KOPT-K1 (cell line): ENCODE measurements around the gene FKBP8.

Source experiments
- H3K27ac ChIP-seq: fragments of 200-600 bp; sonication (generic); 2 replicates; pipeline ENCODE4 v1.5.1; 2016; ENCODE audit warnings: antibody characterized with exemption, mild to moderate bottlenecking, low read depth, low read length; ENCODE audit not compliant: poor library complexity, severe bottlenecking
- H3K36me3 ChIP-seq: fragments of 200-600 bp; sonication (generic); 2 replicates; pipeline ENCODE4 v1.5.1; 2017; ENCODE audit warnings: antibody characterized with exemption, mild to moderate bottlenecking, low read length, moderate library complexity; ENCODE audit not compliant: insufficient read depth
- H3K9me3 ChIP-seq: fragments of 200-600 bp; sonication (generic); 2 replicates; pipeline ENCODE4 v1.5.1; 2017; ENCODE audit warnings: antibody characterized with exemption, low read length, mild to moderate bottlenecking; ENCODE audit not compliant: insufficient read depth, poor library complexity, severe bottlenecking

The FKBP8 gene

GRCh38 chr19:18520848-18521691, 22.3 kb downstream of the FKBP8 start:
- no peaks in the 10 kb centered on the region for H3K9me3 ChIP-seq
- peak overlapping the region; percentile 73 for H3K27ac ChIP-seq
- H3K36me3 ChIP-seq: no peaks in the 10 kb centered on the region

DNA sequence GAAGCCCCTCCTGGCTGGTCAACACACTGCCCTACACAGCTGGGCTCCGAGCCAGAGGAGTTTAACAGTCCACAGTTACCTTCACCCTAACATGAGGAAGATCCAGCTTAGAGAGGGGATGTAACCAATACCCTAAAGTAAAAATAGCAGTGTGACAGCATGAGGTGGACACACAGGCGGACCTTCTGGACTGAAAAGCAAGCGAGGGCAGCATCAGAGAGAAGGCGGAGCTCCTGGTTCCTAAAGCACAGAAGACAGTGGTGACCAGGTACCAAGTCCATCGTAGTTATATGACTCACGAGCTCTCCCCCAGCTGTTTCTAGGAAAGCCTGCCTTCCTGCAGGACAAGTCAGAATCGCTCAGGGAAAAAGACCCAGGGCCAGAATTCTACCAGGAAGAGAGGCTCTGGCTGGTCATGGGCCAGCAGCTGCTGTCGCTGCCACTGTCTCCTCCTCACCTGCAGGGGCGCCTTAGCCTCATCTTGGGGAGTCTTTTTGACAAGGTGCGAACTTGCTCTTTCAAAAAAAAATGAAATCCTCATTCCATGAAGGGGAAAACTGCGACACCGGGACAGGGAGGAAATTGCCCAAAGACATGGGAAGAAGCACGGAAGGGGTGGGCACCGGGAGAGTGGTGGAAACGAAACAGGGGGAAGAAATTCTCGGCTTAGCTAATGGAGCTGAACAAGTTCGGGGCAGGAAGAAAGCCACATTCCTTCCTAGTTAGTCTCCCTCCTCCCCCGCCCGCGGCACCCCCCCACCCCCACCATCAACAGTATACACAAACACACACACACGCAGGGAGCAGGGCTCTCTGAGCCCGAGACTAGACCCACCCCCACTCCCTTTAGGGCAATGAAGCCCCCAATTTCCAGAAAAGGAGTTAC, 23.2 kb downstream of the FKBP8 start:
- Histone ChIP-seq H3K27ac (peak overlapping the region; percentile 73), H3K36me3 (no peaks in the 10 kb centered on the region), H3K9me3 (no peaks in the 10 kb centered on the region)

GRCh38 chr19:18518639-18519038, 24.7 kb downstream of the FKBP8 start:
- H3K9me3 ChIP-seq: no peaks in the 10 kb centered on the region
- no peak overlapping the region for H3K27ac ChIP-seq
- no peaks in the 10 kb centered on the region for H3K36me3 ChIP-seq

GRCh38 chr19:18517606-18518005, 25.8 kb downstream of the FKBP8 start:
- Histone ChIP-seq H3K27ac (no peak overlapping the region), H3K36me3 (no peaks in the 10 kb centered on the region), H3K9me3 (no peaks in the 10 kb centered on the region)

- H3K9me3 ChIP-seq: no peaks in the 10 kb centered on the region
- no peak overlapping the region for H3K27ac ChIP-seq
- H3K36me3 ChIP-seq: no peaks in the 10 kb centered on the region
These were observed 27.4 kb downstream of the FKBP8 start for GRCh38 chr19:18515959-18516358.

GRCh38 chr19:18514800-18515682, 28.3 kb downstream of the FKBP8 start:
- Histone ChIP-seq H3K9me3 (no peaks in the 10 kb centered on the region), H3K27ac (no peak overlapping the region), H3K36me3 (no peaks in the 10 kb centered on the region)

- Histone ChIP-seq H3K36me3 (no peaks in the 10 kb centered on the region), H3K9me3 (no peaks in the 10 kb centered on the region), H3K27ac (no peak overlapping the region)
These were observed 29.5 kb downstream of the FKBP8 start for GRCh38 chr19:18513868-18514267.

- Histone ChIP-seq H3K9me3 (no peaks in the 10 kb centered on the region), H3K36me3 (no peaks in the 10 kb centered on the region), H3K27ac (no peak overlapping the region)
These were observed 33.2 kb downstream of the FKBP8 start for GRCh38 chr19:18510216-18510615.

DNA sequence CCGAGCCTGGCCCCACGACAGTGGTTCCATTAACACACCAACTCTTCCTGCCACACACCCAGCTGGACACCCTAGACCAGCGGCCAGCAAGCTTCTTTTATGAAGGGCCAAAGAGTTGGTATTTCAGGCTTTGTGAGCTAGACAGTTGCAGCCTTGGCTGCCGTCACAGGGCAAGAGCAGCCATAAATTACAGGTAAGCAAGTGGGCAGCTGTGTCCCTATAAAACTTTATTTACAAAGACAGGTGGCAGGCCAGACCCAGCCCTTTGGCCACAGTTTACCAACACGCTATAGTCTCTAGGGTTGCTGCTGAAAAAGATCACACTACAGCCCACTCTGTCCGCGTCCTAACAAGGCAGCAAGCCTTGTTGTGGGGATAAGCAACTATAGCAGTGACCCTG, 34.8 kb downstream of the FKBP8 start:
- no peaks in the 10 kb centered on the region for H3K9me3 ChIP-seq
- no peaks in the 10 kb centered on the region for H3K36me3 ChIP-seq
- H3K27ac ChIP-seq: peak overlapping the region; percentile 32

DNA sequence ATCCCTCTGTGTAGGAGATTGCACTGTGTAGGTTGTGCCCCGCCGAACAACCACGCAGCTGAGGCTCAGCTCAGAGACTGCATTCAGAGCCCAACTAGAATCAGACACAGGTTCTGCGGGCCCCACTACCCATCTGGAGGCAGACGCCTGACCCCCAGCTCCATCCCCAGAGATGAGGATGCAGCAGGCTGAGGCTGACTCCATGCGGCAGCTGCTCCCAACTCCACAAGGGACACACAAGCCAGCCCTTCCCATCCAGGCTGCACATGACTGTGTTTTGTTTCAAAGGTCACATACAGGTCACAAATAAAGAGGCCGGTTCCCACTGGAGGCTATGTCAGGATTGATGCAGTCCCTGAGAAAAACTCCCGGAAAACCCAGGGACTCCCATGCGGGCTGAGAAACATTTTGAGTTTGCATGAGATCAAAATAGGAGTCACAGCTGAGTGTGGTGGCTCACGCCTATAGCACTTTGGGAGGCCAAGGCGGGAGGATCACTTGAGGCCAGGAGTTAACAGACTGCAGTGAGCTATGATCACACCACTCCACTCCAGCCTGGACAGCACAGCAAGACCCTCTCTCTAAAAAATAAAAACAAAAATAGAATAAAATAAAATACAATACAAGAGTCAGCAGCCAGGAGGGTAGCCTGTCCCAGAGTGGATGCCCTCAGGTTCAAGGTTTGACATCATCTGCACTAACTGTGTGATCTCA, 35.5 kb downstream of the FKBP8 start:
- no peaks in the 10 kb centered on the region for H3K9me3 ChIP-seq
- H3K36me3 ChIP-seq: no peaks in the 10 kb centered on the region
- H3K27ac ChIP-seq: peak overlapping the region; percentile 71

DNA sequence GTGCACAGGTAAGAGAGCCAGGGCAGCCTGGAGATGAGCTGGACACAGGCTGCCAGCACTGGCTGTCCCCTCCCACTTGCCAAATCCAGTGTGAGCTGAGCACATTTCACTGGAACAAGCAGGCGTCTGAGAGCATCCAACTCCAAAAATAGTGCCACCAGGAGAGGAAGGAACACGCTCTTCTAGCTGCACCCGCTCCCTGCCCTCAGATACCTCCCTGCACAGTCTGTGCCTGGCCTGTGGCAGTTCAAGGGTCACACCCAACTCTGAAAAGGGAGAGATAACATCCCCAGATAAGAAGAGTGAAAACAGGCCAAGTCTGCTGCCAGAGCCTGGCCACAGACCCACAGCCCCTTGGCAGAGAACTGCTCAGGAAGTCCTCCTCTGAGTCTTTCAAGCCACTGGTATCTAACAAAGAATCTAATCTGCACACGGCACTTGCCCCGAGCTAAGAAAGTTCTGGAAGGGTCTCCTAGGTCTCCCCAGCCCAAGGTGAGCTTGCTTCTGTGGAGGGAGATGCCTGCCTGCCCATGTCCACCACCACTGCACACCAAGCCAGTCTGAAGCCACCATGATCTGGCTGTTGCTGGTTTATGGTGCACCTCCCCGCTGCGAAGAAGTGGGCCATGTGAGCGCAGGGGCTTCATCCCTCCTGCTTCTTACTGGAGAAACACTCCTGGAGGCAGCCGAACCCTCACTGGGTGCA, 36.2 kb downstream of the FKBP8 start:
- Histone ChIP-seq H3K36me3 (no peaks in the 10 kb centered on the region), H3K27ac (peak overlapping the region; percentile 71), H3K9me3 (no peaks in the 10 kb centered on the region)

DNA sequence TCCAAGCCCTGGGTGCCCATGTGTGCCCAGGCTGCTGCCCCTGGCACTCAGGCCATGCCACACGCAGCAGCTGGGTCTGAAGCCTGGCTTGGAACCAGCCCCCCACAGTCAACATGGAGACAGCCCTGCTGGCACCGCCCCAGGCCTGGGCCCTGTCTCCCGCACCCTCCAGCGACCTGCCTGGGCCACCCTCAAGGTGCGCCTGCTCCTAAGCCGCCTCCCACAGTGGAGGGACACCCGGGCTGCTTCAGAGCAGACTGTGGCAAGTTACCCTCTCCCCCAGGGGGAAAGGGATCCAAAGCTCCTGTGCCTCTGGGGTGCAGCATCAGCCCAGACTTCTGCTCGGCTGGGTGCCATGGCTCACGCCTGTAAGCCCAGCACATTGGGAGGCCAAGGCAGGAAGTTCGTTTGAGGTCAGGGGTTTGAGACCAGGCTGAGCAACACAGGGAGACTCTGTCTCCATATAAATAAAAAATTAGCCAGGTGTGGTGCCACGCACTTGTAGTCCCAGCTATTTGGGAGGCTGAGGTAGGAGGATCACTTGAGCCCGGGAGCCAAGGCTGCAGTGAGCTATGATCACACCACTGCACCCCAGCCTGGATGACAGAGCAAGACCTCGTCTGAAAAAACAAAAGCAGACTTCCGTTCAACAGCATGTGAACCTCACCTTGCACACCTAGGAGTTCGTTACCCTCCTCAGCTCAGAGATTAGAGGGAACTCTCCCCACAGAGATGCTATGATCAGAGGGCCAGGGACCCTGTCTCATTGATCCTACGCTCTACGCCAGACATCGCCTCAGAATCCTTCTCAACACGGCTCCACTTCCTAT, 37.1 kb downstream of the FKBP8 start:
- Histone ChIP-seq H3K27ac (peak overlapping the region; percentile 71), H3K36me3 (no peaks in the 10 kb centered on the region), H3K9me3 (no peaks in the 10 kb centered on the region)

DNA sequence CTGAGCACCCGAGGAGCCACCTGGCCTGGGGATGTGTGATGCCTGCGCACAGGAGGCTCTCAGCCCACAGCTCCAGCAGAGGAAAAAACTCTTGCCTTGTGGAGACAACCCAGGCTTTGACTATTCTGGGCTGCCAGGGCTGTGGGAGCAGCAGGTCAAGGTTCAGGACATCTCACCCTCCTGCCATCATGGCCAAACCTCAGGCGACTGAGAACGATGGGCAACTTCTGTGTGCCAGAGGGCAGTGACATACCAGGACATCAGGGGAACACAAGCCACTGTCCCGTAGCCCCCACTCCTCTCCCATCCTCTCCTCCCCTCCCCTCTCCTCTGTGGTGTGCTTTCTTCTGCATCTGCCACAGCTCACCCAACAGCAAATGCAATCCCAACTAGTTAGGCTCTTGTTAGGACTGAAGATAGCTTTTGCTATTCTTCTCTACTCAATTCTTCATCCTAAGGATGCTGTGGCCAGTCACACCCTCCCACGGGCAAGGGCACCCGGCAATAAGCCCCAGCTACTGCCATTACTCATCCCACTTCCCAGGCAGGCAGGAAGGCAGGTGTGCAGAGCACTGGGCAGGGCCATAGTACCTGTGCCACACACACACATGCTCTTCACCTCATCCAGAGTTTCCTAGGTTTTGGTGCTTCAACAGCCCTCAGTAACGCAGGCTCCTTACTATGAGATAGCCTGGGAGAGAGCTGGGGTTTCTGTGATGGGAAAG, 38.3 kb downstream of the FKBP8 start:
- H3K9me3 ChIP-seq: no peaks in the 10 kb centered on the region
- H3K27ac ChIP-seq: peak overlapping the region; percentile 71
- no peaks in the 10 kb centered on the region for H3K36me3 ChIP-seq
